Skin epidermis (tissue), 12 donors: ENCODE measurements around the gene RORC.

Experiments
- H3K27ac ChIP-seq, 21 experiments: fragments of 200-600 bp; sonication (generic) in 11 of 21; one replicate each; pipeline ENCODE4 v1.5.0; 2020; ENCODE audit warnings: mild to moderate bottlenecking in 3 of 21, inconsistent platforms in 2 of 21, moderate library complexity in 2 of 21
- H3K4me3 ChIP-seq, 7 experiments: fragments of 200-600 bp; sonication (generic) in 2 of 7; one replicate each; pipeline ENCODE4 v1.5.0; 2020; ENCODE audit warnings: inconsistent platforms in 2 of 7, mild to moderate bottlenecking in 2 of 7, moderate library complexity in 1 of 7

Gene RORC

DNA sequence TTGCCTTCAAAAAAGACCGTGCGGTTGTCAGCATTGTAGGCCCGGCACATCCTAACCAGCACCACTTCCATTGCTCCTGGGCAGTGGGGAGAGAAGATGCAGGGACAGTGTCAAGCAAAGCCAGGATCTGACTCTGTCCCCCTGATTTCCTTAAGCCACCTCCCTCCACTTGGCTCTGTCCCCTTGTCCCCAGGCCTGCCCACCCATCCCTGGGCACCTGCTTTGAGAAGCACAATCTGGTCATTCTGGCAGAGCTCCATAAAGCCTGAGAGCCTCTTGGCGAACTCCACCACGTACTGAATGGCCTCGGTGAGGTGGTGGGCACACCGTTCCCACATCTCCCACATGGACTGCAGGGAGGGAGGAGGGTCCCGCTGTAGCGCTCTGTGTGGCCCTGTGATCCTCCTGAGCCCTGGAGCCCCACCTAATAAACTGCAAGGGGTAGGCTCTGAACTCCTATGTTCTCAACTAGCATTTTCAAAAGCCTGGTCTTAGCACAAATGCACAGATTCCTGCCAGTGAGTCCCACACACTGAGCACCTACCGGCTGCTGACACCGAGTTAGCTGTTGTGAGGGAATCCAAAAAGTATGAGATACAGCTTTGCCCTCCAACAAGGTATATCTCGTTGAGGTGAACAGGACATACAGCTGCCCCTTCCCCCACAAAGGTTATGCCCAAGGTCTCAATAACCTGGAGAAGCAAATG, 18.2 kb downstream of the RORC start:
- Histone ChIP-seq H3K4me3 (no peak overlapping the region), H3K27ac (no peak overlapping the region)

DNA sequence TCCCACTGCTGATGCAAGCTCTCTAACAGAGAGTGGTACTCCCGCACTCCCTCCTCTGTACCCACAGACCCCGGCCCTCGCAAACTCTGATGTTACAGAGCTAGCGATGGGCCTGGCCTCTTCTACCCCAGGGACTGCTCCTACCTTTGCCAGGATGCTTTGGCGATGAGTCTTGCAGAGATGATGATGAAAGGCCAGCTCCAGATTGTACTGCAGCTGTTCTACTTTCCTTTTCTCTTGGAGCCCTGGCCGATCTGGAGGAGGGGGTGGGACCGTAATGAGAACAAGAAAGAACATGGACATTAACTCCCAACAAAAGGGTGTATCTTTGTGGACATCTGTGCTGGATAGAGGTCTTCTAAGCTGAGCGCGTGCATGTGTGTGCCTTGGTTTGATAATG, 20.4 kb downstream of the RORC start:
- Histone ChIP-seq H3K4me3 (no peak overlapping the region), H3K27ac (no peak overlapping the region)

DNA sequence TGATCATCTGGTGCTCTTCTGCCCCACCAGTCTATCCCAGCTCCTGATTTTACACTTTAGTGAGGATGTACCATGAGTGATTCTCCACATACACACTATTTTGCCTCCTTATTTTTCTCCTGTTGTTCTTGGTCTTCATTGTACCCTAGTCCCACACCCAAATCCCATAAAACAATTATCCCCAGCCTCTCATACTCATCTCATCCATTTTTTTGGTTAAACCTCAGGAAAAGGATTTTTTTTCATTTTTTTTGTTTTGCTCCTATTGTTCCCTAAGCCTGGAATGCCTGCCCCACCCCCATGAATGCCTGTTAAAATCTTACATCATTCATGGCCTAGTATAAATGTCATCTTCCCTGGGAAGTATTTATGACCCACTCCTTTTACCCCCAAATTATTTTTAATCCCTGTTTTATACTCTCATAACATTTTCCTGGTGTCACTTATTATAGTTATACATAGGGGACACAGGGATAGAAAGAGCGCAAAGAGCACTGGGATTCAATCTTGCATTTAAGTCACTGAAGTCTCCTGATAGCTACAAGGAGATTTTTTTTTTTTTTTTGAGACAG, 21.5 kb downstream of the RORC start:
- H3K27ac ChIP-seq: no peak overlapping the region
- no peak overlapping the region for H3K4me3 ChIP-seq

DNA sequence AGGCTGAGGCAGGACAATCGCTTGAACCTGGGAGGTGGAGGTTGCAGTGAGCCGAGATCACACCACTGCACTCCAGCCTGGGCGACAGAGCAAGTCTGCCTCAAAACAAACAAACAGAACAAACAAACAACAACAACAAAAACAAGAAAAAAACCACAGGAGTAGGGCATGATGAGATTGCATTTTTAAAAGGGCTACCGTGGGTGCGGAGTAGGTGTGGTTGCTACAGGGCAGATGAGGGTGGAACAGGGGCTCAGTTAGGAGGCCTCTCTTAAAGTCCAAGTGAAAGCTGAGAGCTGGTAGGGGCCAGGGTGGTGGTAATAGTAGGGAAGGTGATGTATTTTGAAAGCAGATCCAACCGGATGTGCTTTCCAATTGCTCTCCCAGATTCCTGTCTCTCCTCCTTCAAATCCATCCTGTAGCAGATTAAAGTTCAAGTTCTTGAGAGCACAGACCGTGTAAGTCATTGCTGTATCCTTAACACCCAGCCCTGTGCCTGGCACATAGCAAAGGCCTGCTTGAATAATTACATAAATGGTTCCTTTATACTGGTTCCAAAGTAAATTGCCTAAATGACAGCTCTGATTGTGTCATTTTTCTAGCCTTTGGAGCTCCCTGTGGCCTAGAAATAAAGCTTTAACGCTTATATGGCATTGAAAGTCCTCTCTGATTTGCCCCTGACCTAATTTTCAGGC, 22.2 kb downstream of the RORC start:
- Histone ChIP-seq H3K27ac (no peak overlapping the region), H3K4me3 (no peak overlapping the region)

DNA sequence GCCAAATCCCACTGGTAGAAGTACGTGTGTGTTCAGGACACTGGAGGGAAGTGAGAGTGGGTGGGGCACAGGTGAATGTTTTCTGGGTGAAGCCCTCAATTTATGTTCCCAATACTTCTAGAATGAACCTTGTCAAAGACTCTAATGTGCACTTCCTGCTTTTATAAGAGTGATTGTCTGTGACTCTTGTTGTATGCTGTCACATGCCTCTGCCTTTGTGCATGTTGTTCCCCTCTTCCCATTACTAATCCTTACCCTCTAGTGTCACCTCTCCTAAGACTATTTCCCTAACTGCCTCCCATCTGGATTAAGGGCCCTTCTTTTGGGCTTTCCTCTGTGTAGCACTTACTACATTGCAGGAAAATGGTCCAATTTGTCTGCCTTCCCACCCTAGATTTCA, 23.8 kb downstream of the RORC start:
- no peak overlapping the region for H3K27ac ChIP-seq
- no peak overlapping the region for H3K4me3 ChIP-seq

DNA sequence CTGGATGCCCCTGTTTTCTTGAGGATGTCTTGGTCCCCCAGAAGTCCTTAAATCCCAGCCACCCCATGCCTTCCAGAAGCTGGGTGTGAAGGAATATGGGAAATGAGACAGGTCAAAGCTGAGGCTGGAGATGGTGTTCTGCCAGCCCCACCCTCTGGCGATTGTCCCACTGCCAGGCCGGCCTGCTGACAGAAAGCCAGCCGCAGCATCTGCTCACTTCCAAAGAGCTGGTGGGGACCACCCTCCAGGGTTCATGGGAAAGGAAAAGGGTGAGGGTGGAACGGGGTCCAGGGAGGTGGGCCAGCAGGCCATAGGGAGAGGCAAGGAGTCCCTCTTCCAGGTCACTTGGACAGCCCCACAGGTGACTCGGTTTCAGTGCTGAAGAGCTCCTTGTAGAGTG, 24.5 kb downstream of the RORC start:
- Histone ChIP-seq H3K4me3 (no peak overlapping the region), H3K27ac (no peak overlapping the region)

DNA sequence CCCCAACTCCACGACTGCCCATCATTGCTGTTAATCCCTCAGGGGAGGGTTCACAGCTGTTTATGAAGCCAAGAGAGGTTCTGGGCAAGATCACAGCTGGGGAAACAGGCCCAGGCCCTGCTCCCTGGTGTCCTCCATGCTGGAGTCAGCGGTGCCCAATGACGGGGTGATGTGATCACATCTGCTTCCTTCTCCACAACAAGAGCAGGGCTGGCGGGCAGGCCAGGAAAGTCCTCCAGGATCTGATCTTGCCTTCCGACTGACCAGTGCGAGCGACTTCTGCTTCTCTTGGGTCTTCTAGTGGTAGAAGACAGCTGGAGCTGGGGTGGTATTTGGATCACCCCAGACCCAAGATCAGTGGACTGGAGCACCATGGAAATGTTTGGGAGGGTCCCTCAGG, 25.4 kb downstream of the RORC start:
- no peak overlapping the region for H3K4me3 ChIP-seq
- H3K27ac ChIP-seq: no peak overlapping the region

DNA sequence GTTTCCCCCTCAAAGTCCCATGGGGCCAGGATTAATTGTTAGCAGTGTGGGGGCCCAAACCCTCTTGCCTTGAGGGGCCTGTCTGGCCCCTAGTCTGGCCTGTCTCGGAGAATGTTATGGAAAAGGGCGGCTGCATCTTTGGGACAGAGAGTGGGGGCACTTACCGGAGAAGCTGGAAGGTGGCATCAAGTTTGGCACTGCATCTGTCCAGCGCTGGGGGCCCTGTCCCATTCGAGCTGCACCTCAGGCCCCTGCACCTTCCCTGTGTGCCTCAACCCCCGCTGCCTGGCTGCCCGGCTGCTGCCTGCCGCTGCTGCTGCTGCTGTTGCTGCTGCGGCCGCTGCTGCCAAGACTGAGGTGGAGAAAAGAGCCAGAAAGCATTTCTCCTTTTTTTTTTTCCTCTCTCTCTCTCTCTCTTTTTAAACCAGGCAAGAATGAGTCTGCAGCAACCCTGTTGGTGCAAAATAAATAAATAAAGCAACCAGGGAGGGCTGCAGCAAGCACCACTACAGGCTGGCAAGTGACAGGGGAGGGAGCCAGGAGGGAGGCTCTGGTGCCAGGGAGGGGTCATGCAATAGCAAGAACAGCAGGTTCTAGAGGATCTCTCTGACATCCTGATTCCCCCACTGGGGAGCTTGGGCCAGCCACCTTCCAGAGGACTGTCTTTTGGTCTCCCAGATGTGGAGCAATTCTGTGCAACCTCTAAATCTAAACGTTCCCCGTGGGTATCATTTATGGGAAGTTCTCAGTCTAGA, 26.4 kb downstream of the RORC start, which contains the start of gene LINGO4:
TSS of gene LINGO4 (minus strand) at position 354 of the 755 bp plus-strand sequence. CDS start 2,715 bp downstream, outside the sequence.
- H3K4me3 ChIP-seq: no peak within 1 kb of the TSS

DNA sequence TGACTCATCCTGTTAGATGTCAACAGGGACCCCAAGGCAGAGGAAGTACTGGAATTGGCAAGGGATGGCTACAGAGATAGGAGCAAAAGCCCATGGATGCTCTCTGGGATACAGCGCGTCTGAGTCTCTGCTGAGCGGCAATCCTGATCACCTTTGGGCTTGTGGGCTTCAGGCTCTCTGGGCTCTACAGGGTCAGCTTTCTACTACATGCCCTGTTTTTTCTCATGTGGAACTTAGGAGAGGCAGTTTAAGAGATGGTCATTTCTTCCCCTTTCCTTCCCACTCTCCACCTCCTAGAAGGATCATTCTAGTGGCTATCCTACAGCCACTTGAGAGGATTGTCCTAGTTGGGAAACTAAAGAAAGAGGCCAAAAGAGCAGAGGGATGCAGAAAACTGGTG, 27.7 kb downstream of the RORC start:
- H3K4me3 ChIP-seq: no peak overlapping the region
- no peak overlapping the region for H3K27ac ChIP-seq

More for the DNA sequence above, 26.4 kb downstream of the RORC start, which contains the start of gene LINGO4:
- no peak within 1 kb of the TSS for H3K27ac ChIP-seq

DNA sequence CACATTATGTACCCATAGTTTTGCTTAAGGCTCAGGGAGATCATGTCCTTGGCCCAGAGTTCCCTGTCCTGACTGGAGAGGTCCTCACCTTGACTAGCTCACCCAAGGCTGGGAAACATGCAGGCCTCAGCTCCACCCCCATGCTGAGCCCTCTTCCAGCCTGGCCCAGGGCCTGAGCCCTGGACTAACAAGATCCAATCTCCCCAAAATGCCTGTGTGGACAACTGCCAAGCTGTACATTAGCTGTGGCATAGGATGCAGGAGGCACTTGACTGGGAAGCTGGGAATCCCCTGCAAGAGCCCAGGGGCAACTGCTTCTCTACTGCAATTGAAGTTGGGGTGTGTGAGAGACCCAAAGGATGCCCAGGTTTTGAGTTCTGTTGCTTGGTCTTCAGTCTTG, 28.4 kb downstream of the RORC start:
- no peak overlapping the region for H3K4me3 ChIP-seq
- no peak overlapping the region for H3K27ac ChIP-seq

DNA sequence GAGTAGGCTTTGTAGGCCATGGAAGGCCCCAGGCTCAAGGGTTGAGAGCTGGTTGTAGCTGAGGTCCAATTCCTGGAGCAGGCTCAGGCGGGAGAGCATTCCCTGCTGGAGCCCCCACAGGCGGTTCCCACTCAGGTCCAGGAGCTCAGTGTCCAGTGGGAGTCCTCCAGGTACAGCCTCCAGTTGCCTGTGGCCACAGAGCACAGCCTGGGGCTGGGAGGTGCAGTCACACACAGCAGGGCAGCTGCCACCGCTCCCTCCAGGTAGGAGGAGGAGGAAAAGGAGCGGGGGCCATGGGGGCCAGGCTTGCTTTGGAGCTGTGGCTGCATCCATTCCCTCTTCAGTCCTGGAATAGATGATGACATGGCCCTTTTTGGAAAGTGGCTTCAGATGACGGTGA, 29.2 kb downstream of the RORC start:
- no peak overlapping the region for H3K4me3 ChIP-seq
- no peak overlapping the region for H3K27ac ChIP-seq

DNA sequence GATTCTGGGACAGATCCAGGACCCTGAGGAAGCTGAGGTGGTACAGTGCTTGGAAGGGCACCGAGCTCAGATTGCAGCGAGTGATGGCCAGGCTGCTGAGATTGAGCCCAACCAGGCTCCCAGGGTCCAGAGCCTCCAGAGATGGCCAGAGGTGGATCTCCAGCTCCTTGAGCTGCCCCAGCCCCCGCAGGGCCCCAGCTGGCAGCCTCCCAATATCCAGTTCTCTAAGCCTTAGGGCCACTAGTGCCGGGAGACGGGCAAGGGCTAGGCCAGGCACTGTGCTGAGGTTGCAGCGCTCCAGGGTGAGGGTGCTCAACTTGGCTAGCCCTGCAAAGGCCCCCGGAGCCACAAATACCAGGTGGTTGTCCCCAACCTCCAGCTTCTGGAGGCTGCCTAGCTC, 29.8 kb downstream of the RORC start:
- H3K4me3 ChIP-seq: no peak overlapping the region
- no peak overlapping the region for H3K27ac ChIP-seq

DNA sequence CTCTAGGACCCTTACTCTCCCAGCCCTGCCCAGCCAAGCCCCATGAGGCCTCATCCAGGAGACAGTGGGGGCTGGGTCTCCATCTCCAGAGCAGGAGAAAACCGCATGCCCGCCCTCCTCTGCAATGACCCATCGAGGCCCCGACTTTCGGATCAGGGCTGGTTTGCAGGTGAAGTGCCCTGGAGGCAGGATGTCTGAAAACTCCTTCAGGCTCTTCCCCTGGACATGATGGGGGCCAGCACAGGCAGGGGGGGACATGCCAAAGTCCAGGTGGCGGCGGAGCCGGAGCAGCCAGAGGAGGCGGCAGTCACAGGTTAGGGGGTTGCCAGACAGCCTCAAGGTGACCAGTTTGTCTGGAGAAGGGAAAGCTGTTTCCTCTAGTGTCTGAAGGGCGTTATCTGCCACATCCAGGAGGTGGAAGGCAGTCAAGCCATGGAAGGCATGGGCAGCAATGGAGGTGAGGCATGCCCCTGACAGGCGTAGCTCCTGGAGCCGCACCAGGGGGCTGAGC, 30.2 kb downstream of the RORC start:
- Histone ChIP-seq H3K4me3 (no peak overlapping the region), H3K27ac (no peak overlapping the region)

DNA sequence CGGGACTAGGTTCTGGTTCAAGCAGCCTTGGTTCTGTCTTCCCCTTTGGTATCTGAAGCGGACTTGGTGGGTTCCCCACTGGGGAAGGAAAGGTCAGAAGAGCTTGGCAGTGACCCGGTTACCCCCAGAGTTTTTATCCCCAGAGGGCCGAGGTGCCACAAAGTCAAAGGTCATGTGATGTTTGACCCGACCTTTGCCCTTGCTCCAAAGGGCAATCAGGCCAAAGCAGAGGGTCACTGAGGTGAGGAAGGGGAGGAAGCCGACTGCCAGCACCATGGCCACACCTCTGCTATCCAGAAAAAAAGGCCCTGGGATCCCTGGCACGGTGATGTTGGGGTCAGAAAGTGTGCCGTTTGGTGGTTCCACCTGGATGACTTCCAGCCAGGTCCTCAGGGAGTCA, 30.8 kb downstream of the RORC start:
- Histone ChIP-seq H3K27ac (no peak overlapping the region), H3K4me3 (no peak overlapping the region)

DNA sequence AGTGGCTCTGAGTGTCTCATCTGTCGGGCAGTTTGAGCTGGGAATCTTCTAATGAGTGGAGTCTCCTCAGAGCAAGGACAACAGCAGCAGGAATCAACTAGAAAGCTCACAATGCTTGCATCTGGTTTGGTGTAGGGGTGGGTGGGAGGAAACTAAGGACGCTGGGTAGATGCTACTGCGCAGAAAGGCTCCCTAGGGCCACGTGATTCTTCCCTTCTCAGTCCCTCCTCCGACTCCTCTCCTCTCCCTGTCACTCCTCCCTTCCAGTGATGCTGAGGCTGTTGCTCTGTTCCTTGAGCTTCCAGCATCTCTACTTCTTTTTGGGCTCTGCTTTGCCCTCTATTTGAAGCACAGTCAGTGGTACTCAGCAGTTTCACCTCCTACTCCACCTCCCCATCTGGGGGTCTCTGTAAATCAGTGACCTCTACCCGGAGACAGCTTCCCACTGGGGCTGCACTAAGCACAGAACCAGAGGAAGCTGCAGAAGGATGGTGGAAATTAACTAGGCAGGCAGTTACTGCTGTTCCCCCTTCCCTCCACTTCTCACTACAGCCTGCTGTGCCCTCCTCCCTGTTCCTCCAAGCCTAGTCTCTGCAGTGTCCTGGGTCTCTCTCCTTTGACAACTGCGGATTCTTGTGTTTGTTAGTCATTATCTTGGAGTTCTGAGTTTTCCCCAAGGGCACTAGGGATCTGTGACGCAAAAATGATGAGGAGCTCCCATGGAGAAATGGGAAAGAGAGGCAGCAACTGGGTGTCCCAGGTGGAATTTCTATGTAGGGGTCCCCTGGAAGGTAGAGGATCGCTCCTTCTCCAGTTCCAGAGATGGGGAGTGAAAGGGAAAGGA, 32.2 kb downstream of the RORC start:
- no peak overlapping the region for H3K4me3 ChIP-seq
- no peak overlapping the region for H3K27ac ChIP-seq

DNA sequence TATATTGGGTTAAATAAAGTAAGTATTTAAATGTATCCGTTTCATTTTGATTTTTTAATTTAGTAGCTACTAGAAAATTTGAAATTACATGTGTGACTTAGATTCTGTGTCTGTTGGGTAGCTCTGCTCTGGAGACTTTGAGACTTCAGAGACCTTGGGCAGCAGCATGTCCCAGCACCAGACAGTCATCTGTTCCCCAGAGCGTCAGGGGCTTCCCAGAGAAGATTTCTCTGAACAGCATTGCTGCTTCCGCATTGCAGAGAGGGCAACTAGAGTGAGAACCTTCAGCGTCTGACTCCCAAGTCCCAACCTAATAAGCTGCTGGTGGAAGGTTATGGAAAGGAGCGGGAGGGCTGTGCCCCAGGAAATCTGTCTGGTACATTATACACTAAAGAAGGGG, 33.0 kb downstream of the RORC start:
- no peak overlapping the region for H3K27ac ChIP-seq
- H3K4me3 ChIP-seq: no peak overlapping the region

DNA sequence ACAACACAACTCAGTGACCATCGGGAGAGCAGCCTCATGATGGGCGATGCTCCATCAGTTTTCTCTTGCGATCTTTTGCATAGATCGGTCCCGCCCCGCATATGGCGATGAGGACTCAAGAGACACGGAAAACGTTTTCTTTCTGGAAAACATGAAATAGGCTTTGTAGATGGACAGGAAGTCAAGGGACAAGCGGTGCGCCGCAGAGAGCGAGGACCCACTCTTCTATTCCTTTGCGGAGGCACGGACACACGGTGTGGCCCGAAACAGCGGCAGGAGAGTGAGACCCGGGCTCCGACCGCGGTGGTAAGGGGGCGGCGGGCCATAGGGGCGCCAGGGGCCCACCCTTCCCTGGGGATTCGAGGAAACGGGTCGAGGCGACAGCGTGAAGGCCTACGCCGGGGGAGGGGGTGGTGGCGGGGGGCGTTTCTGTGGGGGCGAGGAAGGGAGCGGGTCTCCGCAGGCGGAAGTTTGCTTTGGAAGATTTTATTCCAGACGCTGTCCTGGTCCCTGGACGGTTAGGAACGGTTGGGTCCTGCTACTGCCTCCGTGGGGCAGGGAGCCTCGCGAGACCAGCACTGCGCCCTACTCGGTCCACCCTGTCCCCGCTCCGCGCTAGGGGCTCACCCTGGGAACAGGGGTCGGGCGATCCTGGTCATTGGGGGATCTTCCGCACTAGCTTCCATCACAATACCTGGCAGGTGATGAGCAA, 40.5 kb downstream of the RORC start:
- H3K27ac ChIP-seq: peak overlapping the region in 19 of 21 experiments; percentile 4 to 75 (median 44)

DNA sequence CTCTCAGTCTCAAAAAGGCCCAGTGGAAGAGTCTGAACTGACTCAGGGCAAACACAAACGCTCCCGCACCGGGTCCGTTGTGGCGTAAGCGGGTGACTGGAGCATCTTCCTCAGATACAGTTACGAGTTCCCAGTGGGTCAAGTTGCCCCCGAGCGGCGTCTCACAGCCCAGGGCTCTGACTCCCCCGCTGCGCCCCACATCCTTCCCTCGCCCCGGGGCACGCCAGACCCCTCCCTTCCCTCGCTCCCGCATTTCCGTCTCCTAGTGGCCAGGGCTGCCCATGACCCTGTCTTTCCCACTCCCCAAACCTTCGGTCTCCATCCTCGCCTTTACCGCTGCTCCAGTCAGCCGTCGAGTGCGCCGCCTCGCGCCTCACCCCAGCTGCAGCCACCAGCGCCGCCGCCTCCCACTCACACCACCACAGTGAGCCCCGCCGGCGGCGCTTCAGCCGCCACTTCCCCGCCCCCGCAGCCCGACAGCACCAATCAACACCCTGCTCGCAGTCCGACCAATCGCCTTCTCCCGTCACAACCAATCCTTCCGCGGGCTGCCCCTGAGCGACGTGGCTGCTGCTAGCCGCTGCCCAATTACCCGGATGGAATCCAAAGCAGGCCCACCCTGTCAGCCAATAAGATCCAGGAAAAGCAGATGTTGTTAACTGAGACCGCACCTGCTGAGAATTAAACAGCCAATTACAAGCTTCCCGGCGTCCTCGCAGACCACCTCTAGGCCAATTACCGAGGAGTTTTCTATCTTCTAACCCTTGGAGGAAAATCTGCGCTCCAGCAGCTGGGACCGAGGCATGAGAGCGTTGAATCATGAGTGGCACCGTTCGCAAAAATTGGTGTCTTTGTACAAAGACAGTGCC, 41.3 kb downstream of the RORC start, which contains the start of gene TDRKH:
TSS of gene TDRKH (minus strand) at position 430 of the 869 bp plus-strand sequence. CDS start 7,478 bp downstream, outside the sequence.
- peak within 1 kb of the TSS; percentile 47 to 85 (median 58) for H3K4me3 ChIP-seq
- peak within 1 kb of the TSS in 19 of 21 experiments; percentile 4 to 82 (median 50) for H3K27ac ChIP-seq

More for the DNA sequence above, 40.5 kb downstream of the RORC start:
- H3K4me3 ChIP-seq: peak overlapping the region; percentile 47 to 85 (median 58)
